Sigmoid colon (tissue), 7 donors: ENCODE results near the gene KCTD16. TPM values are rescaled to one million over a fixed set of nuclear protein-coding genes. Genes with fewer than 3 reads are reported as not detected.

Source experiments
- DNase-seq: peaks from one replicate; pipeline ENCODE4 v3.0.0-alpha.2; 2019
- H3K27ac ChIP-seq, 4 donors: fragments of 200-600 bp; sonication (generic); one replicate each; pipeline ENCODE4 v1.5.1; 2016 to 2019; ENCODE audit warnings: mild to moderate bottlenecking in 1 of 4
- H3K27me3 ChIP-seq, 3 donors: fragments of 200-600 bp; sonication (generic); one replicate each; pipeline ENCODE4 v1.5.1; 2019; ENCODE audit warnings: mild to moderate bottlenecking in 1 of 3
- H3K36me3 ChIP-seq, 4 donors: fragments of 200-600 bp; sonication (generic); one replicate each; pipeline ENCODE4 v1.5.1; 2016 to 2019
- H3K4me1 ChIP-seq, 4 donors: fragments of 200-600 bp; sonication (generic); one replicate each; pipeline ENCODE4 v1.5.1; 2017 to 2019
- H3K4me3 ChIP-seq, 4 donors: fragments of 200-600 bp; sonication (generic); one replicate each; pipeline ENCODE4 v1.5.1; 2017 to 2019; ENCODE audit warnings: mild to moderate bottlenecking in 2 of 4, moderate library complexity in 1 of 4
- H3K9me3 ChIP-seq, 4 donors: fragments of 200-600 bp in 3 of 4; sonication (generic) in 3 of 4; one replicate each; pipeline versions ENCODE4 v1.5.1 to v1.6.1; 2013 to 2019
- CTCF ChIP-seq, 4 experiments: fragments of 450-650 bp in 3 of 4; fragments of 200-600 bp in 1 of 4; IDR thresholded peaks; one replicate each; pipeline ENCODE4 v1.5.1; 2016 to 2019; ENCODE audit warnings: antibody characterized with exemption in 4 of 4, mild to moderate bottlenecking in 3 of 4, moderate library complexity in 2 of 4
- EP300 ChIP-seq, 4 donors: sonication (generic); formaldehyde crosslinking; IDR thresholded peaks; one replicate each; pipeline ENCODE4 v1.6.1; 2017; ENCODE audit warnings: antibody characterized with exemption in 4 of 4
- POLR2A ChIP-seq, 2 donors: fragments of 450-650 bp; IDR thresholded peaks; one replicate each; pipeline ENCODE4 v1.6.1; 2016; ENCODE audit warnings: antibody characterized with exemption in 2 of 2, mild to moderate bottlenecking in 2 of 2, moderate library complexity in 2 of 2
- POLR2AphosphoS5 ChIP-seq, 4 donors: sonication (generic); formaldehyde crosslinking; IDR thresholded peaks; one replicate each; pipeline ENCODE4 v1.6.1; 2017; ENCODE audit warnings: antibody characterized with exemption in 4 of 4
- WGBS, 2 donors: extraction: QIAGEN DNeasy Blood & Tissue Kit; methylation state at CpG; one replicate each; pipeline ENCODE4 v1.1.7; 2013; 5-methylcytosine and 5-hydroxymethylcytosine counted together
- intact Hi-C: fragments of 100-400 bp; cut with DNase I; formaldehyde crosslinking; loops from one replicate; pipeline ENCODE4 v1.15.1; 2023
- polyA plus RNA-seq, 3 donors: library from polyadenylated mRNA; stranded (reverse); fragments of 200-250 nt; gene quantifications; one replicate each; pipeline ENCODE4 v1.2.3, GENCODE V29; 2013
- total RNA-seq, 4 donors: library from RNA; depleted of rRNA; stranded (reverse); fragments of >200 nt; gene quantifications; one replicate each; pipeline ENCODE4 v1.1.0, GENCODE V29; 2016
- donor health status: healthy with polysubstance abuse.
- donor health status: Bipolar disorder and iron deficiency.
- donor health status: healthy.

Gene KCTD16
- total and polyA plus RNA-seq, 7 donors: under 0.01 to 0.71 (median 0.16) TPM; not detected in 2

DNA sequence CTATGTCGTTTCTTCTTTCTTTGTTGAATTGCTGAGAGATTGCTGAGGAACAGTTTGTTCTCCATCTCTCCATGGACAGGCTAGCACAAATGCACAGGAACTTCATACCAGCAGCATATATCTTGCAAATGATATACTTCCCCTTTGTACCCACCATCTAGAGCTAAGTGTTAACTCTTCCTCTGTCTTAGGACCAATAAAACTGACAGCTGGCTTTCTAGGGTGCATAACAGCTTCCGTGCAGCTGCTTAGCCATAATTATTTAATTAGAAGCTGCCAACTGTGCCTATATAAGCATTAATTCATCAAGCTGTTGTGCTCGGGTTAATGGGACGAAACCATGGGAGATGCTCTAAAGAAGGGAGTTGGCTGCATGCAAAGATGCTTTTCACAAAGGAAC lies 38.7 kb downstream of the KCTD16 start:
- DNase-seq: no peak
- Histone ChIP-seq H3K4me3 (no peak overlapping the region), H3K36me3 (no peaks in the 10 kb centered on the region), H3K27me3 (peaks cover 5 to 48% (median 25%) of the 10 kb centered on the region in 3 donors), H3K4me1 (peaks cover 0 to 8% (median 6%) of the 10 kb centered on the region in 4 donors), H3K27ac (no peak overlapping the region), H3K9me3 (no peaks in the 10 kb centered on the region)
- intact Hi-C loops: no loop called here
- TF ChIP-seq CTCF (IDR thresholded peaks at IDR 0.05): no peak
- TF ChIP-seq POLR2A (IDR thresholded peaks at IDR 0.05): no peak
- no peak for TF ChIP-seq EP300 (IDR thresholded peaks at IDR 0.05)
- TF ChIP-seq POLR2AphosphoS5 (IDR thresholded peaks at IDR 0.05): no peak
- 60 to 81% methylated on average over 4 of the region's 4 CpGs for WGBS, 2 donors

DNA sequence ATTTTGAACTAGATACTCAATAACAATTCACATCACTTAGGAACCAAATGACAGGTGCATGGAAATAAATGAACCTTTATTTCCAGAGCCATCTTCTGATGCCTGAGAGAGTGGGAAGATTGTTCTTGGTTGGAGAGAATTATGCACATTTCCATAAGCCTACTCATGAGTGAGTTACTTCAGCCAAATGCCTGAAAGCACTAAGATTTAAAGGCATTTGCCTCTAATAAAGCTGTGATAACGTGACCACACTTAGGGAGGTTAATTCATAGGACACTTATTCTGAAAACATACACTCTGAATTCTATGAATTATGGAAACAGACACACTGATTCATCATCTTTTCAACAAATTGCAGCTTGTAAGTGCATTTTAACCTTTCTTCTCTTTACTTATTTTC lies 40.0 kb downstream of the KCTD16 start:
- no peaks in the 10 kb centered on the region for H3K36me3 ChIP-seq
- H3K27ac ChIP-seq: no peak overlapping the region
- peaks cover 0 to 35% (median 20%) of the 10 kb centered on the region in 3 donors for H3K27me3 ChIP-seq
- intact Hi-C loops: no loop called here
- no peak for DNase-seq
- TF ChIP-seq EP300 (IDR thresholded peaks at IDR 0.05): no peak
- no peak for TF ChIP-seq CTCF (IDR thresholded peaks at IDR 0.05)
- no peak for TF ChIP-seq POLR2AphosphoS5 (IDR thresholded peaks at IDR 0.05)
- TF ChIP-seq POLR2A (IDR thresholded peaks at IDR 0.05): no peak
- no peaks in the 10 kb centered on the region for H3K9me3 ChIP-seq
- 66 to 77% methylated on average over 1 of the region's 1 CpG for WGBS, 2 donors
- H3K4me1 ChIP-seq: no peaks in the 10 kb centered on the region
- H3K4me3 ChIP-seq: no peak overlapping the region

GRCh38 chr5:144219869-144220268 lies 49.2 kb downstream of the KCTD16 start:
- Histone ChIP-seq H3K36me3 (no peaks in the 10 kb centered on the region), H3K27ac (no peak overlapping the region), H3K9me3 (no peaks in the 10 kb centered on the region), H3K4me3 (no peak overlapping the region), H3K27me3 (no peaks in the 10 kb centered on the region), H3K4me1 (no peaks in the 10 kb centered on the region)
- no peak for DNase-seq
- TF ChIP-seq CTCF (IDR thresholded peaks at IDR 0.05) (no peak), POLR2AphosphoS5 (IDR thresholded peaks at IDR 0.05) (no peak)
- 67 to 73% methylated on average over 3 of the region's 3 CpGs for WGBS, 2 donors
- intact Hi-C loops: no loop called here

DNA sequence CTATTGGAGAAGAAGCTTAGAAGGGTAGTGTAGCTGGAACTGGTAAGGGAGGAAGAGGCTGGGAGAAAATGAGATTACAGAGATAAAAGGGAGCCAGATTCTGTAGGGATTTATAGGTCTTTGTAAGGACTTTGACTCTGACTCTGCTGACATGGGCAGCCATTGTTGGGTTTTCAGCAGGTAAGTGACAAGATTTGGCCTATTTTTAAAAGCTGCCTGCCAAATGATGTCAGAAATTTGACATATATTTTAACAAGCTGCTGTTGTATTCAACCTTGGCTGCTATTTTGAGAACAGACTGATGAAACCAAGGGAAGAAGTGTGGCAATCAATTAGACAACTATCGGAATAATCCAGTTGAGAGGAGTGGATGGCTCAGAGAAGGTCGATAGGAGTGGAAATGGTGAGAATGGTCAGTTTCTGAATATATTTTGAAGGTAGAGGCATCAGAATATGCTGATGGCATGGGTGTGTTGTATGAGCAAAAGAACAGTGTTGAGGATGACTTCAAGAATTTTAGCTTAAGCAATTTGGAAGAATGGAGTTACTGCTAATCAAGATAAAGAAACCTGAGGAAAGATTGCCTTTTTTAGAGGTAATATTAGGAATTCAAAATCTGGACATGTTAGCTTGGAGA lies 56.8 kb downstream of the KCTD16 start:
- H3K36me3 ChIP-seq: no peaks in the 10 kb centered on the region
- no peak overlapping the region for H3K27ac ChIP-seq
- no peaks in the 10 kb centered on the region for H3K9me3 ChIP-seq
- TF ChIP-seq EP300 (IDR thresholded peaks at IDR 0.05) (no peak), POLR2A (IDR thresholded peaks at IDR 0.05) (no peak), POLR2AphosphoS5 (IDR thresholded peaks at IDR 0.05) (no peak), CTCF (IDR thresholded peaks at IDR 0.05) (no peak)
- H3K27me3 ChIP-seq: no peaks in the 10 kb centered on the region
- no peak for DNase-seq
- WGBS, 2 donors: 84 to 88% methylated on average over 2 of the region's 2 CpGs
- no peaks in the 10 kb centered on the region for H3K4me1 ChIP-seq
- intact Hi-C loops: no loop called here
- no peak overlapping the region for H3K4me3 ChIP-seq

- DNase-seq: no peak
- intact Hi-C loops: no loop called here
- Histone ChIP-seq H3K4me1 (no peaks in the 10 kb centered on the region), H3K27ac (no peak overlapping the region), H3K9me3 (no peaks in the 10 kb centered on the region), H3K4me3 (no peak overlapping the region), H3K27me3 (no peaks in the 10 kb centered on the region), H3K36me3 (no peaks in the 10 kb centered on the region)
- WGBS, 2 donors: 63 to 85% methylated on average over 4 of the region's 4 CpGs
- TF ChIP-seq POLR2AphosphoS5 (IDR thresholded peaks at IDR 0.05) (no peak), EP300 (IDR thresholded peaks at IDR 0.05) (no peak), POLR2A (IDR thresholded peaks at IDR 0.05) (no peak), CTCF (IDR thresholded peaks at IDR 0.05) (no peak)
These were observed 60.1 kb downstream of the KCTD16 start for GRCh38 chr5:144230806-144231205.
